Loucy (cell line): ENCODE measurements around the gene ASTN2.

Experiments used
- EZH2phosphoT487 ChIP-seq: fragments of 200-600 bp; IDR thresholded peaks from 2 replicates; pipeline ENCODE4 v1.6.1; 2018; ENCODE audit warnings: antibody characterized with exemption, mild to moderate bottlenecking, moderate library complexity, borderline replicate concordance
- TF ChIP-seq, protein P1 (sequence below): fragments of 200-600 bp; sonication (generic); conservative IDR thresholded peaks from 2 replicates; pipeline ENCODE4 v1.5.1; 2014; ENCODE audit warnings: mild to moderate bottlenecking, antibody characterized with exemption, low read length

DNA sequence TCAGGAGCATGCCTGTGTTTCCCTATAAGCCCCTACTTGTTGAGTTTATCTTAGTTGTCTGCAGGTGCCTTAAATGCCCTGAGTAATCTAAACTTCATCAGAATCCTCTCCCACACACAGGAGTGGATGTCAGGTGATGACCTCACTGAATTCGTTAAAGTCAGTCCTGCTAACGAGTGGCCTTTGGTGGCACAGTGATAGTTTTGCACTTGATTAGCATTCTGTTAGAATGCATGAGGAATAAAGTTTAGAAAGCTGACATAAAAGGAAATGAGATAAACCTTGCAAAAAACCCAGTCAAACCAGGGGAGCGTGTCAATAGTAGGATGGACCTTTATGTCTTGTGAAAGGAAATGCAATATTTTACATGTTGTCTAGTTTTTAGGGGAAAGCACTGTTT, 723.2 kb downstream of the ASTN2 start:
- TF ChIP-seq, protein P1, sequence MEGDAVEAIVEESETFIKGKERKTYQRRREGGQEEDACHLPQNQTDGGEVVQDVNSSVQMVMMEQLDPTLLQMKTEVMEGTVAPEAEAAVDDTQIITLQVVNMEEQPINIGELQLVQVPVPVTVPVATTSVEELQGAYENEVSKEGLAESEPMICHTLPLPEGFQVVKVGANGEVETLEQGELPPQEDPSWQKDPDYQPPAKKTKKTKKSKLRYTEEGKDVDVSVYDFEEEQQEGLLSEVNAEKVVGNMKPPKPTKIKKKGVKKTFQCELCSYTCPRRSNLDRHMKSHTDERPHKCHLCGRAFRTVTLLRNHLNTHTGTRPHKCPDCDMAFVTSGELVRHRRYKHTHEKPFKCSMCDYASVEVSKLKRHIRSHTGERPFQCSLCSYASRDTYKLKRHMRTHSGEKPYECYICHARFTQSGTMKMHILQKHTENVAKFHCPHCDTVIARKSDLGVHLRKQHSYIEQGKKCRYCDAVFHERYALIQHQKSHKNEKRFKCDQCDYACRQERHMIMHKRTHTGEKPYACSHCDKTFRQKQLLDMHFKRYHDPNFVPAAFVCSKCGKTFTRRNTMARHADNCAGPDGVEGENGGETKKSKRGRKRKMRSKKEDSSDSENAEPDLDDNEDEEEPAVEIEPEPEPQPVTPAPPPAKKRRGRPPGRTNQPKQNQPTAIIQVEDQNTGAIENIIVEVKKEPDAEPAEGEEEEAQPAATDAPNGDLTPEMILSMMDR, result no peak
- no peak for TF ChIP-seq EZH2phosphoT487
